ENCODE measurements around the gene PAX9. TPM values are rescaled to one million over a fixed set of nuclear protein-coding genes. Genes with fewer than 3 reads are reported as not detected.

The PAX9 gene
- total and polyA plus RNA-seq, 2 donors from 2014 or later = 0.19 TPM; not detected in 1

DNA sequence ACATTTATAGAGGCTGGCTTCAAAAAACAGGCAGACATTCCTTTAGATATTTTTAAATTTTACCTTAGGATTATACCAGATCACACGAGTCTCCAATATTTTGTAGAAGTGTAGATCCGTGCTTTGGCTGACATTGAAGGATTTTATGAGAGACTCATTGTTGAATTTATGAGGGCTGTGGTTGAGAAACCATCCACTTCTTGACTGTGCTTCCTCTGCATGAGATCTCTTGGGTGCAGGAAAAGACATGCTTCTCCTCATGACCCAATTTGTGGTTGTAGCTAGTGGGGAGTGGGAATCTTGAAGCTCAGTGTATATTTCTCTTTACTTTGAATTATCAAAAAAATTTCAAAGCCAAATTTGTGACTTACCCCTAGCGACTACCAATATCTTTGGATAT lies 42.5 kb upstream of the PAX9 start:
- no peaks in the 10 kb centered on the region for H3K27me3 ChIP-seq (ENCODE audit: control insufficient read depth, insufficient read depth, low read length)
- no peak for FAIRE-seq
- TF ChIP-seq, protein P1, sequence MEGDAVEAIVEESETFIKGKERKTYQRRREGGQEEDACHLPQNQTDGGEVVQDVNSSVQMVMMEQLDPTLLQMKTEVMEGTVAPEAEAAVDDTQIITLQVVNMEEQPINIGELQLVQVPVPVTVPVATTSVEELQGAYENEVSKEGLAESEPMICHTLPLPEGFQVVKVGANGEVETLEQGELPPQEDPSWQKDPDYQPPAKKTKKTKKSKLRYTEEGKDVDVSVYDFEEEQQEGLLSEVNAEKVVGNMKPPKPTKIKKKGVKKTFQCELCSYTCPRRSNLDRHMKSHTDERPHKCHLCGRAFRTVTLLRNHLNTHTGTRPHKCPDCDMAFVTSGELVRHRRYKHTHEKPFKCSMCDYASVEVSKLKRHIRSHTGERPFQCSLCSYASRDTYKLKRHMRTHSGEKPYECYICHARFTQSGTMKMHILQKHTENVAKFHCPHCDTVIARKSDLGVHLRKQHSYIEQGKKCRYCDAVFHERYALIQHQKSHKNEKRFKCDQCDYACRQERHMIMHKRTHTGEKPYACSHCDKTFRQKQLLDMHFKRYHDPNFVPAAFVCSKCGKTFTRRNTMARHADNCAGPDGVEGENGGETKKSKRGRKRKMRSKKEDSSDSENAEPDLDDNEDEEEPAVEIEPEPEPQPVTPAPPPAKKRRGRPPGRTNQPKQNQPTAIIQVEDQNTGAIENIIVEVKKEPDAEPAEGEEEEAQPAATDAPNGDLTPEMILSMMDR (IDR thresholded peaks at IDR 0.05; ENCODE audit: borderline replicate concordance, extremely low read depth, insufficient read depth) = no peak
- H3K27ac ChIP-seq (ENCODE audit: low read depth in 2 of 2, low read length in 2 of 2) = no peak overlapping the region
- H3K4me3 ChIP-seq (ENCODE audit: low read length in 3 of 3) = no peak overlapping the region
- intact Hi-C loops (cut with DNase I) = no loop called here
- no peak overlapping the region for H3K9ac ChIP-seq (ENCODE audit: low read length in 3 of 3)
- no peaks in the 10 kb centered on the region for H3K36me3 ChIP-seq (ENCODE audit: control insufficient read depth in 2 of 3, insufficient read depth in 3 of 3, low read length in 3 of 3)
- H3K4me1 ChIP-seq (ENCODE audit: control insufficient read depth in 2 of 3, insufficient read depth in 2 of 3, low read depth in 1 of 3, low read length in 3 of 3) = no peaks in the 10 kb centered on the region
- no peak for DNase-seq
- H3K9me3 ChIP-seq (ENCODE audit: control insufficient read depth in 2 of 3, insufficient read depth in 1 of 3, low read length in 3 of 3) = peaks cover 0 to 2% (median 2%) of the 10 kb centered on the region in 3 donors

GRCh38 chr14:36619853-36620252 lies 41.8 kb upstream of the PAX9 start:
- Histone ChIP-seq H3K9ac (ENCODE audit: low read length in 3 of 3) (no peak overlapping the region), H3K36me3 (ENCODE audit: control insufficient read depth in 2 of 3, insufficient read depth in 3 of 3, low read length in 3 of 3) (no peaks in the 10 kb centered on the region), H3K27ac (ENCODE audit: low read depth in 2 of 2, low read length in 2 of 2) (no peak overlapping the region), H3K27me3 (ENCODE audit: control insufficient read depth, insufficient read depth, low read length) (no peaks in the 10 kb centered on the region), H3K4me3 (ENCODE audit: low read length in 3 of 3) (no peak overlapping the region), H3K4me1 (ENCODE audit: control insufficient read depth in 2 of 3, insufficient read depth in 2 of 3, low read depth in 1 of 3, low read length in 3 of 3) (no peaks in the 10 kb centered on the region), H3K9me3 (ENCODE audit: control insufficient read depth in 2 of 3, insufficient read depth in 1 of 3, low read length in 3 of 3) (peaks cover 0 to 2% (median 2%) of the 10 kb centered on the region in 3 donors)
- DNase-seq (no peak), FAIRE-seq (no peak)
- intact Hi-C loops (cut with DNase I) = no loop called here
- TF ChIP-seq, protein P1 (IDR thresholded peaks at IDR 0.05; ENCODE audit: borderline replicate concordance, extremely low read depth, insufficient read depth) = no peak

GRCh38 chr14:36625014-36625413 lies 36.6 kb upstream of the PAX9 start:
- FAIRE-seq (no peak), DNase-seq (no peak)
- TF ChIP-seq, protein P1 (IDR thresholded peaks at IDR 0.05; ENCODE audit: borderline replicate concordance, extremely low read depth, insufficient read depth) = no peak
- Histone ChIP-seq H3K27me3 (ENCODE audit: control insufficient read depth, insufficient read depth, low read length) (no peaks in the 10 kb centered on the region), H3K9me3 (ENCODE audit: control insufficient read depth in 2 of 3, insufficient read depth in 1 of 3, low read length in 3 of 3) (peaks cover 0 to 2% (median 2%) of the 10 kb centered on the region in 3 donors), H3K4me1 (ENCODE audit: control insufficient read depth in 2 of 3, insufficient read depth in 2 of 3, low read depth in 1 of 3, low read length in 3 of 3) (no peaks in the 10 kb centered on the region), H3K36me3 (ENCODE audit: control insufficient read depth in 2 of 3, insufficient read depth in 3 of 3, low read length in 3 of 3) (no peaks in the 10 kb centered on the region), H3K27ac (ENCODE audit: low read depth in 2 of 2, low read length in 2 of 2) (no peak overlapping the region), H3K4me3 (ENCODE audit: low read length in 3 of 3) (no peak overlapping the region), H3K9ac (ENCODE audit: low read length in 3 of 3) (no peak overlapping the region)
- intact Hi-C loops (cut with DNase I) = no loop called here

GRCh38 chr14:36625436-36625835 lies 36.2 kb upstream of the PAX9 start:
- Histone ChIP-seq H3K36me3 (ENCODE audit: control insufficient read depth in 2 of 3, insufficient read depth in 3 of 3, low read length in 3 of 3) (no peaks in the 10 kb centered on the region), H3K4me3 (ENCODE audit: low read length in 3 of 3) (no peak overlapping the region), H3K9ac (ENCODE audit: low read length in 3 of 3) (no peak overlapping the region), H3K4me1 (ENCODE audit: control insufficient read depth in 2 of 3, insufficient read depth in 2 of 3, low read depth in 1 of 3, low read length in 3 of 3) (no peaks in the 10 kb centered on the region), H3K27me3 (ENCODE audit: control insufficient read depth, insufficient read depth, low read length) (no peaks in the 10 kb centered on the region), H3K9me3 (ENCODE audit: control insufficient read depth in 2 of 3, insufficient read depth in 1 of 3, low read length in 3 of 3) (peaks cover 0 to 2% (median 2%) of the 10 kb centered on the region in 3 donors), H3K27ac (ENCODE audit: low read depth in 2 of 2, low read length in 2 of 2) (no peak overlapping the region)
- no peak for FAIRE-seq
- TF ChIP-seq, protein P1 (IDR thresholded peaks at IDR 0.05; ENCODE audit: borderline replicate concordance, extremely low read depth, insufficient read depth) = no peak
- intact Hi-C loops (cut with DNase I) = no loop called here
- DNase-seq = no peak
